Body of pancreas (tissue), 4 donors: ENCODE results near the gene ZNF90.

Source experiments
- POLR2A ChIP-seq, 3 donors: fragments of 450-650 bp; IDR thresholded peaks; one replicate each; pipeline ENCODE4 v1.6.1; 2016; ENCODE audit warnings: antibody characterized with exemption in 3 of 3, mild to moderate bottlenecking in 2 of 3
- TF ChIP-seq, protein P1 (sequence below), 7 experiments: fragments of 450-650 bp in 4 of 7; fragments of 200-600 bp in 3 of 7; sonication (generic) in 3 of 7; IDR thresholded peaks; one replicate each; pipeline ENCODE4 v1.5.1; 2016 to 2019; ENCODE audit warnings: antibody characterized with exemption in 7 of 7

GRCh38 chr19:20103091-20103740, 25.4 kb downstream of the ZNF90 start:
- TF ChIP-seq, protein P1, sequence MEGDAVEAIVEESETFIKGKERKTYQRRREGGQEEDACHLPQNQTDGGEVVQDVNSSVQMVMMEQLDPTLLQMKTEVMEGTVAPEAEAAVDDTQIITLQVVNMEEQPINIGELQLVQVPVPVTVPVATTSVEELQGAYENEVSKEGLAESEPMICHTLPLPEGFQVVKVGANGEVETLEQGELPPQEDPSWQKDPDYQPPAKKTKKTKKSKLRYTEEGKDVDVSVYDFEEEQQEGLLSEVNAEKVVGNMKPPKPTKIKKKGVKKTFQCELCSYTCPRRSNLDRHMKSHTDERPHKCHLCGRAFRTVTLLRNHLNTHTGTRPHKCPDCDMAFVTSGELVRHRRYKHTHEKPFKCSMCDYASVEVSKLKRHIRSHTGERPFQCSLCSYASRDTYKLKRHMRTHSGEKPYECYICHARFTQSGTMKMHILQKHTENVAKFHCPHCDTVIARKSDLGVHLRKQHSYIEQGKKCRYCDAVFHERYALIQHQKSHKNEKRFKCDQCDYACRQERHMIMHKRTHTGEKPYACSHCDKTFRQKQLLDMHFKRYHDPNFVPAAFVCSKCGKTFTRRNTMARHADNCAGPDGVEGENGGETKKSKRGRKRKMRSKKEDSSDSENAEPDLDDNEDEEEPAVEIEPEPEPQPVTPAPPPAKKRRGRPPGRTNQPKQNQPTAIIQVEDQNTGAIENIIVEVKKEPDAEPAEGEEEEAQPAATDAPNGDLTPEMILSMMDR (IDR thresholded peaks at IDR 0.05), result no peak
- no peak for TF ChIP-seq POLR2A (IDR thresholded peaks at IDR 0.05)
